ENCODE data around the gene CHCT1.

CHCT1 gene

DNA sequence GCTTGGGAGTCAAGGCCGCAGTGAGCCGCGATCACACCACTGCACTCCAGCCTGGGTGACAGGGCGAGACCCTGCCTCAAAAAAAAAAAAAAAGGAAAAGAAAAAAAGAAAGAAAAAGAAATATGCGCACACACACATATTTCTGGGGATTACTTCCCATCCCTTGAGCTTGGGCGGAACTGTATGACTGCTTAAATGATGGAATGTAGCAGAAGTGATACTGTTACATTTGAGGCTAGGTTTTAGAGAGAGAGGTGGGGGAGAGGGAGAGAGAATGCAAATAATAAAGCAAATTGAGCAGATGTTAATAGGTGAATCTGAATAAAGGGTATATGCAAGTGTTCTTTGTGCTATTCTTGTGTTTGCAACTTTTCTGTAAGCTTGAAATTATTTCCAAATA lies 18.3 kb upstream of the CHCT1 start:
- ChIA-PET POLR2A (interaction anchor here (0.7 to 1.3 kb wide), 2 partner anchors 12 to 331 kb away, joined by 3 to 8 read pairs; partner anchors contain the start of gene USP32), CTCF (interaction anchor here (0.7 to 1.2 kb wide), 2 partner anchors 29 to 173 kb away, joined by 3 to 6 read pairs; no protein-coding TSS in a partner anchor)
- Histone ChIP-seq H3K4me1 (ENCODE audit: control insufficient read depth, insufficient read depth, low read length) (no peaks in the 10 kb centered on the region; the same call in 1 of the 2 replicates), H3K4me3 (ENCODE audit: low read depth, low read length) (no peak overlapping the region), H3K36me3 (ENCODE audit: control insufficient read depth in 2 of 2, insufficient read depth in 1 of 2, low read length in 2 of 2) (no peaks in the 10 kb centered on the region), H3K9me3 (ENCODE audit: control insufficient read depth, insufficient read depth, low read depth, low read length) (no peaks in the 10 kb centered on the region), H3K27ac (ENCODE audit: extremely low read depth, low read depth, low read length) (no peak overlapping the region)
- TF ChIP-seq ZNF785 (tag by site-specific recombination; IDR thresholded peaks at IDR 0.05) (no peak), OVOL3 (tag by site-specific recombination; IDR thresholded peaks at IDR 0.05) (no peak), SP2 (tag by site-specific recombination; IDR thresholded peaks at IDR 0.05) (no peak), BCL11A (tag by site-specific recombination; IDR thresholded peaks at IDR 0.05; ENCODE audit: low read depth) (no peak), ZNF416 (tag by site-specific recombination; IDR thresholded peaks at IDR 0.05) (no peak), ZNF202 (tag by site-specific recombination; IDR thresholded peaks at IDR 0.05; ENCODE audit: borderline replicate concordance) (no peak), ZNF747 (tag by site-specific recombination; IDR thresholded peaks at IDR 0.05) (no peak), KLF7 (tag by site-specific recombination; IDR thresholded peaks at IDR 0.05; ENCODE audit: borderline replicate concordance) (no peak), IKZF3 (tag by site-specific recombination; IDR thresholded peaks at IDR 0.05) (no peak), ZNF629 (tag by site-specific recombination; IDR thresholded peaks at IDR 0.05) (no peak)
- TF ChIP-seq, protein P1, sequence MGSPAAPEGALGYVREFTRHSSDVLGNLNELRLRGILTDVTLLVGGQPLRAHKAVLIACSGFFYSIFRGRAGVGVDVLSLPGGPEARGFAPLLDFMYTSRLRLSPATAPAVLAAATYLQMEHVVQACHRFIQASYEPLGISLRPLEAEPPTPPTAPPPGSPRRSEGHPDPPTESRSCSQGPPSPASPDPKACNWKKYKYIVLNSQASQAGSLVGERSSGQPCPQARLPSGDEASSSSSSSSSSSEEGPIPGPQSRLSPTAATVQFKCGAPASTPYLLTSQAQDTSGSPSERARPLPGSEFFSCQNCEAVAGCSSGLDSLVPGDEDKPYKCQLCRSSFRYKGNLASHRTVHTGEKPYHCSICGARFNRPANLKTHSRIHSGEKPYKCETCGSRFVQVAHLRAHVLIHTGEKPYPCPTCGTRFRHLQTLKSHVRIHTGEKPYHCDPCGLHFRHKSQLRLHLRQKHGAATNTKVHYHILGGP (tag by site-specific recombination; IDR thresholded peaks at IDR 0.05) = no peak
- TF ChIP-seq, protein P2, sequence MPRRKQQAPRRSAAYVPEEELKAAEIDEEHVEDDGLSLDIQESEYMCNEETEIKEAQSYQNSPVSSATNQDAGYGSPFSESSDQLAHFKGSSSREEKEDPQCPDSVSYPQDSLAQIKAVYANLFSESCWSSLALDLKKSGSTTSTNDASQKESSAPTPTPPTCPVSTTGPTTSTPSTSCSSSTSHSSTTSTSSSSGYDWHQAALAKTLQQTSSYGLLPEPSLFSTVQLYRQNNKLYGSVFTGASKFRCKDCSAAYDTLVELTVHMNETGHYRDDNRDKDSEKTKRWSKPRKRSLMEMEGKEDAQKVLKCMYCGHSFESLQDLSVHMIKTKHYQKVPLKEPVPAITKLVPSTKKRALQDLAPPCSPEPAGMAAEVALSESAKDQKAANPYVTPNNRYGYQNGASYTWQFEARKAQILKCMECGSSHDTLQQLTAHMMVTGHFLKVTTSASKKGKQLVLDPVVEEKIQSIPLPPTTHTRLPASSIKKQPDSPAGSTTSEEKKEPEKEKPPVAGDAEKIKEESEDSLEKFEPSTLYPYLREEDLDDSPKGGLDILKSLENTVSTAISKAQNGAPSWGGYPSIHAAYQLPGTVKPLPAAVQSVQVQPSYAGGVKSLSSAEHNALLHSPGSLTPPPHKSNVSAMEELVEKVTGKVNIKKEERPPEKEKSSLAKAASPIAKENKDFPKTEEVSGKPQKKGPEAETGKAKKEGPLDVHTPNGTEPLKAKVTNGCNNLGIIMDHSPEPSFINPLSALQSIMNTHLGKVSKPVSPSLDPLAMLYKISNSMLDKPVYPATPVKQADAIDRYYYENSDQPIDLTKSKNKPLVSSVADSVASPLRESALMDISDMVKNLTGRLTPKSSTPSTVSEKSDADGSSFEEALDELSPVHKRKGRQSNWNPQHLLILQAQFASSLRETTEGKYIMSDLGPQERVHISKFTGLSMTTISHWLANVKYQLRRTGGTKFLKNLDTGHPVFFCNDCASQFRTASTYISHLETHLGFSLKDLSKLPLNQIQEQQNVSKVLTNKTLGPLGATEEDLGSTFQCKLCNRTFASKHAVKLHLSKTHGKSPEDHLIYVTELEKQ (tag by site-specific recombination; IDR thresholded peaks at IDR 0.05; ENCODE audit: borderline replicate concordance) = no peak
- TF ChIP-seq, protein P3, sequence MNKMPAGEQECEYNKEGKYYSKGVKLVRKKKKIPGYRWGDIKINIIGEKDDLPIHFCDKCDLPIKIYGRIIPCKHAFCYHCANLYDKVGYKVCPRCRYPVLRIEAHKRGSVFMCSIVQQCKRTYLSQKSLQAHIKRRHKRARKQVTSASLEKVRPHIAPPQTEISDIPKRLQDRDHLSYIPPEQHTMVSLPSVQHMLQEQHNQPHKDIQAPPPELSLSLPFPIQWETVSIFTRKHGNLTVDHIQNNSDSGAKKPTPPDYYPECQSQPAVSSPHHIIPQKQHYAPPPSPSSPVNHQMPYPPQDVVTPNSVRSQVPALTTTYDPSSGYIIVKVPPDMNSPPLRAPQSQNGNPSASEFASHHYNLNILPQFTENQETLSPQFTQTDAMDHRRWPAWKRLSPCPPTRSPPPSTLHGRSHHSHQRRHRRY (tag by site-specific recombination; IDR thresholded peaks at IDR 0.05) = no peak
- TF ChIP-seq, protein P4, sequence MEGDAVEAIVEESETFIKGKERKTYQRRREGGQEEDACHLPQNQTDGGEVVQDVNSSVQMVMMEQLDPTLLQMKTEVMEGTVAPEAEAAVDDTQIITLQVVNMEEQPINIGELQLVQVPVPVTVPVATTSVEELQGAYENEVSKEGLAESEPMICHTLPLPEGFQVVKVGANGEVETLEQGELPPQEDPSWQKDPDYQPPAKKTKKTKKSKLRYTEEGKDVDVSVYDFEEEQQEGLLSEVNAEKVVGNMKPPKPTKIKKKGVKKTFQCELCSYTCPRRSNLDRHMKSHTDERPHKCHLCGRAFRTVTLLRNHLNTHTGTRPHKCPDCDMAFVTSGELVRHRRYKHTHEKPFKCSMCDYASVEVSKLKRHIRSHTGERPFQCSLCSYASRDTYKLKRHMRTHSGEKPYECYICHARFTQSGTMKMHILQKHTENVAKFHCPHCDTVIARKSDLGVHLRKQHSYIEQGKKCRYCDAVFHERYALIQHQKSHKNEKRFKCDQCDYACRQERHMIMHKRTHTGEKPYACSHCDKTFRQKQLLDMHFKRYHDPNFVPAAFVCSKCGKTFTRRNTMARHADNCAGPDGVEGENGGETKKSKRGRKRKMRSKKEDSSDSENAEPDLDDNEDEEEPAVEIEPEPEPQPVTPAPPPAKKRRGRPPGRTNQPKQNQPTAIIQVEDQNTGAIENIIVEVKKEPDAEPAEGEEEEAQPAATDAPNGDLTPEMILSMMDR (tag by site-specific recombination; IDR thresholded peaks at IDR 0.05) = no peak

DNA sequence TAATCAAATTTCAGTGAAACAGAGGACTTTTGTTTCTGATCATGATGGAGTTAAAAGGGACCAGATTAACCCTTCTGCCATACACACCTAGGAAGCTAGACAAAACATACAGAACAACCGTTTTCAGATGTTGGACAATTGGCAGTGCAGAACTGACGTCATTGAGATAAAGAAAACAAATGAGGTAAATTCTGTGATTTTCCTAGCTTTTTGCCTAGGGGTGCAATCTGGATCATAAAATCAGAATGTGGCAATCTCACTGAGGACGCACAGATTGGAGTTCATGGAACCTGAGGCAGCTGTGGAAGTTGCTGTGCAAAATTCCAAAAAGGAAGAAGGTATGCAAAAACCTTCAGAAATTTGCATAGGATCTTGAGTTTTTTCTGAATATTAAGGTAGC lies 15.4 kb upstream of the CHCT1 start:
- TF ChIP-seq ZNF629 (tag by site-specific recombination; IDR thresholded peaks at IDR 0.05) (peak; percentile 56), GFI1B (tag by site-specific recombination; IDR thresholded peaks at IDR 0.05) (peak; percentile 98), BCL11B (tag by site-specific recombination; IDR thresholded peaks at IDR 0.05; ENCODE audit: low read depth) (no peak)
- TF ChIP-seq, protein P5, sequence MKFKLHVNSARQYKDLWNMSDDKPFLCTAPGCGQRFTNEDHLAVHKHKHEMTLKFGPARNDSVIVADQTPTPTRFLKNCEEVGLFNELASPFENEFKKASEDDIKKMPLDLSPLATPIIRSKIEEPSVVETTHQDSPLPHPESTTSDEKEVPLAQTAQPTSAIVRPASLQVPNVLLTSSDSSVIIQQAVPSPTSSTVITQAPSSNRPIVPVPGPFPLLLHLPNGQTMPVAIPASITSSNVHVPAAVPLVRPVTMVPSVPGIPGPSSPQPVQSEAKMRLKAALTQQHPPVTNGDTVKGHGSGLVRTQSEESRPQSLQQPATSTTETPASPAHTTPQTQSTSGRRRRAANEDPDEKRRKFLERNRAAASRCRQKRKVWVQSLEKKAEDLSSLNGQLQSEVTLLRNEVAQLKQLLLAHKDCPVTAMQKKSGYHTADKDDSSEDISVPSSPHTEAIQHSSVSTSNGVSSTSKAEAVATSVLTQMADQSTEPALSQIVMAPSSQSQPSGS (tag by site-specific recombination; IDR thresholded peaks at IDR 0.05; ENCODE audit: low read depth) = peak; percentile 84
- H3K9me3 ChIP-seq (ENCODE audit: control insufficient read depth, insufficient read depth, low read depth, low read length) = no peaks in the 10 kb centered on the region
- H3K4me1 ChIP-seq (ENCODE audit: control insufficient read depth, insufficient read depth, low read length) = no peaks in the 10 kb centered on the region; the same call in 1 of the 2 replicates
- H3K4me3 ChIP-seq (ENCODE audit: low read depth, low read length) = no peak overlapping the region
- ChIA-PET CTCF (interaction anchor here (0.5 to 1.5 kb wide), 2 partner anchors 89 to 175 kb away, joined by 3 read pairs; no protein-coding TSS in a partner anchor), POLR2A (interaction anchor here (0.7 kb wide), 1 partner anchor 15 kb away, joined by 8 read pairs; the partner anchor contains the start of gene USP32)
- no peak overlapping the region for H3K27ac ChIP-seq (ENCODE audit: extremely low read depth, low read depth, low read length)
- H3K36me3 ChIP-seq (ENCODE audit: control insufficient read depth in 2 of 2, insufficient read depth in 1 of 2, low read length in 2 of 2) = no peaks in the 10 kb centered on the region
